GM20000 (cell line): ENCODE results near the gene CEP164.
"Not testable (repeated sequence)": the region's sequence is repeated elsewhere in the genome, so short reads cannot be mapped to it uniquely, and the experiment has no call there.

Source experiments
- DNase-seq: peaks from one replicate; pipeline ENCODE4 v3.0.0; 2012; ENCODE audit warnings: low spot score
- TF ChIP-seq, protein P1 (sequence below): IDR thresholded peaks from 2 replicates; pipeline ENCODE4 v1.5.1; 2012; ENCODE audit warnings: mild to moderate bottlenecking, control low read depth; ENCODE audit errors: extremely low read depth, missing control alignments

The CEP164 gene

DNA sequence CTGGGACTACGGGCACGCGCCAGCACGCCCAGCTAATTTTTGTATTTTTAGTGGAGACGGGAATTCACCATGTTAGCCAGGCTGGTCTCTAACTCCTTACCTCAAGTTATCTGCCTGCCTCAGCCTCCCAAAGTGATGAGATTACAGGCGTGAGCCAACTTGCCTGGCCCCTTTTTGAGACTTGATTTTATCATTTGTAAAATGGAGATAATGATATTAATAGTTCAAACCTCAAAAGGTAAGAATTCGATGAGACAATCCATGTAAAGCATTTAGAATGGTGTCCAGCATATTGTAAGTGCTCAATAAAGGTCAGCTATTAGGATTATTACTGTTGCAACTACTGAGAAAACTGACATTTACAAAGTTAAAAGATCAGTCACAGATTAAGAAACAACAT lies 8.9 kb upstream of the CEP164 start:
- TF ChIP-seq, protein P1, sequence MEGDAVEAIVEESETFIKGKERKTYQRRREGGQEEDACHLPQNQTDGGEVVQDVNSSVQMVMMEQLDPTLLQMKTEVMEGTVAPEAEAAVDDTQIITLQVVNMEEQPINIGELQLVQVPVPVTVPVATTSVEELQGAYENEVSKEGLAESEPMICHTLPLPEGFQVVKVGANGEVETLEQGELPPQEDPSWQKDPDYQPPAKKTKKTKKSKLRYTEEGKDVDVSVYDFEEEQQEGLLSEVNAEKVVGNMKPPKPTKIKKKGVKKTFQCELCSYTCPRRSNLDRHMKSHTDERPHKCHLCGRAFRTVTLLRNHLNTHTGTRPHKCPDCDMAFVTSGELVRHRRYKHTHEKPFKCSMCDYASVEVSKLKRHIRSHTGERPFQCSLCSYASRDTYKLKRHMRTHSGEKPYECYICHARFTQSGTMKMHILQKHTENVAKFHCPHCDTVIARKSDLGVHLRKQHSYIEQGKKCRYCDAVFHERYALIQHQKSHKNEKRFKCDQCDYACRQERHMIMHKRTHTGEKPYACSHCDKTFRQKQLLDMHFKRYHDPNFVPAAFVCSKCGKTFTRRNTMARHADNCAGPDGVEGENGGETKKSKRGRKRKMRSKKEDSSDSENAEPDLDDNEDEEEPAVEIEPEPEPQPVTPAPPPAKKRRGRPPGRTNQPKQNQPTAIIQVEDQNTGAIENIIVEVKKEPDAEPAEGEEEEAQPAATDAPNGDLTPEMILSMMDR, result no peak
- no peak for DNase-seq

DNA sequence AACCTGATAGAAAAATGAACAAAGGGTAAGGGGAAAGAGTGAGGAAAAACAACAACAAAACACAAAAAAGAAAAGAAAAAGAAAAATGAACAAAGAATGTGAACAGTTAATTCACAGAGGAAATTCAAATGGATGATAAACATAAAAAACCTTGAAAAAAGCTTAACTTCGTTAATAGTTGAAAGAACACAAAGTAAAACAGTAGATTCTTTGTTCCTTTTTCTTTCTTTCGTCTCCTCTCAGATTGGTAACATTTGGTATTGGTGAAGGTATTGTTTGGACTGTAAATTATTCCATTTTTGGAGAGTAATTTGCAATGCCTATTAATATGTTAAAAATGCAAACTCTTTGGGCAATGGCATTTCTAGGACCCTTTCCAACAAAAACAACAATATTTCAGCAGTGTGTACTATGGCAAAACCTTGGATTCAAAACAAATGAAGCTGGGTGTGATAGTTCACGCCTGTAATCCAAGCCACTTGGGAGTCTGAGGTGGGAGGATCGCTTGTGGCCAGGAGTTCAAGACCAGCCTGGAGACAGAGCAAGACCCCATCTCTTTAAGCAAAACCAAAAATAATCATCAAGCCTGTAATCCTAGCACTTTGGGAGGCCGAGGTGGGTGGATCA lies 8.3 kb upstream of the CEP164 start:
- TF ChIP-seq, protein P1, result no peak
- no peak for DNase-seq

DNA sequence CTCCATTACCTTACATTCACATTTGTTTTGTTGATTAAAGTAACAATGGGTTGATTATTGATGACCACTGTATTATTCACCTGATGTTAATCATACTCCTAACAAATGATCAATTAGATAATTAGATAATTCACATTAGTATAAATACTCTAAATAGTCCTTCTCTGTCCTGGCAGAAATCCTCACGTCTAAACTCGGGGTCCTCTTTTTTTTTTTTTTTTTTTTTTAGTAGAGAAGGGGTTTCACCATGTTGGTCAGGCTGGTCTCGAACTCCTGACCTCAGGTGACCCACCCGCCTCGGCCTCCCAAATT lies 443 bp upstream of the CEP164 start:
- DNase-seq, result not testable (repeated sequence)

DNA sequence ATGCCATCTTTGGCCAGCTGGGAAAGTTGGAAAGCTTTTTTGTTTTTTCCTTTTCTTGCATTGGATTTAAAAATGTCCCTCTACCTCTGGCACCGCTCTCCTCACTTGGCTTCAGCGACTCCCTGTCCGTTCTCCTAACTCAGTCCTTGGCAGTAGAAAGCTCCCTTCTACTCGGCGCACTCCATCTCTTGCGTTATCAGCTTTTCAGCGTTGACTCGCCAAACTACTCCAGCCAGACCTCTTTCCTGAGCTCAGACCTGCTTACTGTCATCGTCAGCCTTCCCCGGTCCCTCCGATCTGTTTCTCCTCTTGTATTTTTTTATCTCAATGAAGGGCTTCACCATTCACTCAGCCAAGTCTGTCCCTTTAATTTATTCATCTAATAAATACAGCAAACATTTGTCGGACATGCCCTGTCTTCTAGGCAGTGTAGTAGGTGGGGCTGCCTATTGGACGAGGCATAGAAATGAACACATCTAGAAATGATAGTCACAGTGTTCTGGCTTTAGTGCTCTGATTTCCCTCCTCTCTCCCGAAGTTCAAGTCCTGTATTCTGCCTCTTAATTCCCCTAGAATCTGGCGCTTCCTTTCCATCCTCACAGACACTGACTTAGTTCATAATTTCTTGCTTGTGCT lies 839 bp downstream of the CEP164 start:
- no peak for DNase-seq
- TF ChIP-seq, protein P1, result no peak

DNA sequence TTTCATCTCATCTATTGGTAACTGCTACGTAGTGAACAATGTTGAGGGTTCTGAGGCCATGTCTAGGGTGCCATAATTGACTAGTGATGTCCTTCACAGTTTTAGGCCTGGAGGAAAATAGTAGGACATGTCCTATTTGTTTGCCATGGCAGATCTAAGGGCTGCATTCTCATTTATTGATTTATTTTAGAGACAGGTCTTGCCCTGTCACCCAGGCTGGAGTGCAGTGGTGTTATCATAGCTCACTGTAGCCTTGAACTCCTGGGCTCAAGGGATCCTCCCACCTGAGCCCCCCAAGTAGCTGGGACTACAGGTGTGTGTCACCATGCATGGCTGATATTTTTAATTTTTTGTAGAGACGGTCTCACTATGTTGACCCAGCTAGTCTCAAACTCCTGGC lies 5.2 kb downstream of the CEP164 start:
- DNase-seq, result no peak
- TF ChIP-seq, protein P1, result no peak

DNA sequence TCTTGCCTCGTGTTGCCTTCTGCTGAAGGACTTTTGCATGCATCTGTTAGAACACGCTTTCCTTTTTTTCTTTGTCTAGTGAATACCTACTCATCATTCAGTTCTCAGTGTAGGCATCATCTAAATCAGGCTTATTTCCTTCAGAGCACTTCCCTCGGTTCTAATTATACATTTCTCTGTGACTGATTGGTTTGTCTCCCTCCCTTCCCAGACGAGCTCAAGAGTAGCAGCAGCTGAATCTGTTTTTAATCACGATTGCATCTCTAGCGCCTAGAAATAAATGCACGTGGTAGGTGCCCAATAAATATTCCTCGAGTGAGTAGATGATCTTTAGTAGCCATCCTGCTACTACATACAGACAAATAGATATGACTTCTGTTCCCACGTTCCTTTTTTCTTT lies 6.3 kb downstream of the CEP164 start:
- no peak for DNase-seq
- TF ChIP-seq, protein P1, result no peak

DNA sequence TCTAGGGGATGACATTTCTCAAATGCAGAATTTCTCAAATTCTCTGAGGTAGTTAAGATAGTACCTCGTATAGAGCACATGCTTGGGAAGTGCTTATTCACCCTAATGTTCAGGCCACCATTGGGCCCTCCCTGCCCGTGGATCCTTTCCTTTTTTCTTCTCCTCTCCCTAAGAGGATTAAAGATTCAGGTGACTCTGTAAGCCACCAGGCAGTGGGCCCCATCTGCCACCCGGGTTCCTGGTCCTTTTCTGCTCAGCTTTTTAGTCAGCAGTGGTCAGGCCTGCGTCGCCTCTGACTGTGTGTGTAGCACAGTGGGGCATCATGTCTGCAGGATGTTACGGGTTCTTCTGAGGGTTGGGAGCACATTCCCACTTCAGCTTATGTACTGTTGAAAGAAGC lies 7.2 kb downstream of the CEP164 start:
- TF ChIP-seq, protein P1, result no peak
- no peak for DNase-seq

DNA sequence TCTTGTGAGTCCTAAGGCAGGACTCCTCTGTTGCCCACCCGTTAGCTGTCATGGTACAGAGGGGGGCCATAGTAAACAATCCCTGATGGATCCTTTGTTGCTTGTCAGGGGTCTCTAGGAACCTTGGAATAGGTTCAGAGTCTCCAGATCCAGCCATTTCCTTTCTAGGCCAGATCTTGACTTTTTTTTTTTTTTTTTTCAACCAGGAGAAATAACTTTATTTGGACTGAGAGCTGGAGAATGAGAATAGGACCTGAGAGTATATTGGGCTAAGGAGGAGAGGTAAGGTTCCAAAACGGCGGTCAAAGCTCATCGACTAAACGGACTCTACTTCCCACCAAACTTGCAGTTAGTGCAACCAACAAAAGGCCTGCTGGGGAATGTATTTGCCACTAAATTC lies 7.7 kb downstream of the CEP164 start:
- no peak for DNase-seq
- TF ChIP-seq, protein P1, result no peak
